GM18867 (cell line): ENCODE data around the gene SLC29A4.
"Not testable (repeated sequence)": the region's sequence is repeated elsewhere in the genome, so short reads cannot be mapped to it uniquely, and the experiment has no call there.

Experiments used
- ATAC-seq: cut with Tn5 transposase; IDR thresholded peaks from one replicate; pipeline ENCODE4 v1.9.1; 2021; ENCODE audit warnings: mild to moderate bottlenecking, moderate library complexity; ENCODE audit not compliant: unreplicated experiment

Gene SLC29A4, protein sequence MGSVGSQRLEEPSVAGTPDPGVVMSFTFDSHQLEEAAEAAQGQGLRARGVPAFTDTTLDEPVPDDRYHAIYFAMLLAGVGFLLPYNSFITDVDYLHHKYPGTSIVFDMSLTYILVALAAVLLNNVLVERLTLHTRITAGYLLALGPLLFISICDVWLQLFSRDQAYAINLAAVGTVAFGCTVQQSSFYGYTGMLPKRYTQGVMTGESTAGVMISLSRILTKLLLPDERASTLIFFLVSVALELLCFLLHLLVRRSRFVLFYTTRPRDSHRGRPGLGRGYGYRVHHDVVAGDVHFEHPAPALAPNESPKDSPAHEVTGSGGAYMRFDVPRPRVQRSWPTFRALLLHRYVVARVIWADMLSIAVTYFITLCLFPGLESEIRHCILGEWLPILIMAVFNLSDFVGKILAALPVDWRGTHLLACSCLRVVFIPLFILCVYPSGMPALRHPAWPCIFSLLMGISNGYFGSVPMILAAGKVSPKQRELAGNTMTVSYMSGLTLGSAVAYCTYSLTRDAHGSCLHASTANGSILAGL

GRCh38 chr7:5282543-5283316, at the start of gene SLC29A4:
Gene SLC29A4 (plus strand): TSS chr7:5282943. CDS start chr7:5287817, 4,874 bp downstream.
- ATAC-seq: no peak

GRCh38 chr7:5234852-5235831, 47.6 kb upstream of the SLC29A4 start:
- peak; percentile 35 for ATAC-seq

GRCh38 chr7:5237286-5237685, 45.5 kb upstream of the SLC29A4 start:
- ATAC-seq: no peak

- no peak for ATAC-seq
Observed at GRCh38 chr7:5238500-5238899, 44.2 kb upstream of the SLC29A4 start.

DNA sequence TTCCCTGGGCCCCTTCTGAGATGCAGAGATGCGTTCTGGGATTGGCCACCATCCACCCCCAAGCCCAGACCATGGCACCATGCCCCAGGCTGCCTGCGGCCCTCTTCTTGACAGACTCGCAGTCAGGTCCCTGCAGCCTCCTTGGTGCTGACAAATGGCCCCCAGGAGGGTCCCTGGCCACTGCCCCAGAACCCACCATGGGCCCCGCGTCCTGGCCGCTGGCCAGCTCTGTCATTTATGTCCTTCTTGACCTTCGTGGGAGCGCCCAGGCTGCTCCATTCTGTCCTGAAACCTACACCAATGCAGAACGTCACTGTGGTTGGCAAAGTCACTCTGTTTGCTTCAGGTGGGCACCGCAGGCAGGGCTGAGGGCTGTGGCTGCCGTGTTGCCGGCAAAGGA, 39.5 kb upstream of the SLC29A4 start:
- ATAC-seq: no peak

GRCh38 chr7:5248201-5248885, 34.4 kb upstream of the SLC29A4 start:
- no peak for ATAC-seq

- not testable (repeated sequence) for ATAC-seq
Observed at GRCh38 chr7:5250787-5251186, 32.0 kb upstream of the SLC29A4 start.

GRCh38 chr7:5253529-5253928, 29.2 kb upstream of the SLC29A4 start:
- ATAC-seq: not testable (repeated sequence)

- ATAC-seq: not testable (repeated sequence)
Observed at GRCh38 chr7:5254371-5254770, 28.4 kb upstream of the SLC29A4 start.

- ATAC-seq: no peak
Observed at GRCh38 chr7:5255832-5256231, 26.9 kb upstream of the SLC29A4 start.

- ATAC-seq: not testable (repeated sequence)
Observed at GRCh38 chr7:5260530-5261068, 22.1 kb upstream of the SLC29A4 start.

DNA sequence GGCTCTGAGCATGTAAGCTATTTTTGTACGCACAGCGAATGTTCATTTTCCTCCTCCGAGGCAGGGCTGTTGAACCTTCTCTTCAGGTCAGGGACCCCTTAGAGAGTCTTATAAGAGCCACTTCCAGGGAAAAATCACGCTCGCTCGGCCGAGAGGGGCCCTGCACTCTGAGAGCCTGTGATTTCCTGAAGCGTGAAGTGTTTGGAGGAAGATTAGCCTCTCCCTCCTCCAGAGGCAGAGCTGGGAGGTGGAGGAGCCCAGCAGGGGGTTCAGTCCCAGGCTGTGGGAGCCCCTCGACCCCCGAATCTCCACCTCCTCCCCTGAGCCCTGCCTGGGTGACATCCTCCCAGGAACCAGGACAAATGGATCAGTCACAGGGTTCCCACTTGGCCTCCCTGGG, 19.7 kb upstream of the SLC29A4 start:
- ATAC-seq: not testable (repeated sequence)

DNA sequence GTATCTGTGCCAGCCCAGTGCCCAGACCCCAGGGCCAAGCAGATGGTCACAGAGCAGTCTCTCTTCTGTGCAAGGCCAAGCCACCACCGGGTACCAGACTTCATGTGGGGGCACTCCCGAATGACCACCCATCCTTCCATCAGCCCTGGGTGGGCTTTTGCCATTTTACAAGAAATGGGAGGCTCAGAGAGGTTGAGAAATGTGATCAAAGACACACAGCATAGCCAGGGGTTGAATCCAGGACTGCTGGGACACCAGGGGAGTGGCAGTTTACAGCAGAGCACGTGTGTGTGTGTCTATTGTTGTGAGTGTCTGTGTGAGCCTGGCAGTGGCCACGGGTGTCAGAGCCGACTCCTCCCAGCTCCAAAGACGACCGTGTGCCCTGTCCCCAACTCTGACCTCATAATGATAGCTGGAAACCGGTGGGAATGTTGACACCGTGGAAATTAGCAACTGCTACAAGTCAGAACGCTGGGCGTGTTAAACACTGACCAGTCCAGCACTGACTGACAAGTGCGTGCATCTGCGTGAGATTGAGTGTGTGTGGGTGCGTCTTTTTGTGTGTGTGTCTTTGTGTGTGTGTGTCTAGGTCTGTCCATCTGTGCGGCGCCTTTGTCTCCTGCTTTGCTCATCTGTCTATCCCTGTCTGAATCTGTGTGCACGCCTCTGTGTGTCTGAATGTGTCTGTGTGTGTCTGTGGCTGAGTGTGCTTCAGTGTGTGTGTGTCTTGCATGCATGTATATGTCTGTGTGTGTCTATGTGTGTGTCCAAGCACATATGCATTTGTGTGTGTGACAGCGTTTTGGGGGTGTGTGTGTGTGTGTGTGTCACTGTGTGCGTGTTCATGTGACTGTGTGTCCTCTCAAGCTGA, 17.2 kb upstream of the SLC29A4 start:
- ATAC-seq: no peak

- ATAC-seq: no peak
Observed at GRCh38 chr7:5266191-5267028, 16.3 kb upstream of the SLC29A4 start.

- ATAC-seq: not testable (repeated sequence)
Observed at GRCh38 chr7:5267829-5268228, 14.9 kb upstream of the SLC29A4 start.

DNA sequence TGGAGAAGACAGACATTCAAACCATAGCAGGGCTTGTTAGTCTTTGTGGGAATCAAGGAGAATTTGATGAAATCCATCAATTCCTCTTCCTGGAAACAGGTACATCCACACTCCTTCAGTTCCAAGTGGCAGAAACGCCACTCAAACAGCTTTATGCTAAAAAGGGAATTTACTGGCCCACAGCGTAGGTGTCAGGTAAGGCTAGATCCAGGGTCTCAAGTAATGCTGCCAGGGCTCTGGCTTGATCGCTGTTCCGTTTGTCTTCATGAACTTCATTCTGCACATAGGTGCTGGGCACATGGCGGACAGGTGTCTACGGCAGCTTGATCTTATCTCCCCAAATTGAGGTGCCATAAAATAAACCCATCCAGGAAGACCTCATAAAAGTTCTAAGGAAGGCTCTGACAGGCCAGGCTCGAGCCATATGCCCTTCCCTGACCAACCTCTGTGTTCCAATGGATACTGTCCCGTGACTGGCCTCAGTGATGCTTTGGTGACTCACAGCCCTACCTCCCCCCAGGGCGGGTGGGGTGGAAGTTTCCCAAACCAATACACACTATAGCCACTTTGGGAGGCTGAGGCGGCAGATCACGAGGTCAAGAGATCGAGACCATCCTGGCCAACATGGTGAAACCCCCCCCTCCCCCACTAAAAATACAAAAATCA, 12.6 kb upstream of the SLC29A4 start:
- not testable (repeated sequence) for ATAC-seq

GRCh38 chr7:5270788-5271187, 12.0 kb upstream of the SLC29A4 start:
- ATAC-seq: no peak
